CD4-positive, alpha-beta T cell treated with Interleukin-6 for 4 hours (primary cell): ENCODE results near the gene TLN1.

Source experiments
- DNase-seq: peaks from one replicate; pipeline ENCODE4 v3.0.0-alpha.2; 2020; ENCODE audit warnings: mixed read lengths

TLN1 gene

GRCh38 chr9:35727676-35728040, 4.3 kb downstream of the TLN1 start:
- DNase-seq: no peak

- peak; percentile 52 for DNase-seq
Measured at GRCh38 chr9:35726931-35727330, 5.1 kb downstream of the TLN1 start.

GRCh38 chr9:35725362-35725761, 6.6 kb downstream of the TLN1 start:
- DNase-seq: no peak

GRCh38 chr9:35723908-35724307, 8.1 kb downstream of the TLN1 start:
- no peak for DNase-seq

GRCh38 chr9:35723426-35723825, 8.6 kb downstream of the TLN1 start:
- DNase-seq: no peak

- no peak for DNase-seq
Measured at GRCh38 chr9:35719546-35719945, 12.4 kb downstream of the TLN1 start.

- DNase-seq: no peak
Measured at GRCh38 chr9:35718721-35719511, 13.1 kb downstream of the TLN1 start.

- no peak for DNase-seq
Measured at GRCh38 chr9:35717132-35717870, 14.7 kb downstream of the TLN1 start.

GRCh38 chr9:35716230-35716629, 15.8 kb downstream of the TLN1 start:
- no peak for DNase-seq

GRCh38 chr9:35714579-35715252, 17.3 kb downstream of the TLN1 start:
- DNase-seq: no peak

GRCh38 chr9:35714123-35714522, 17.9 kb downstream of the TLN1 start:
- DNase-seq: no peak

- no peak for DNase-seq
Measured at GRCh38 chr9:35713578-35713977, 18.4 kb downstream of the TLN1 start.

GRCh38 chr9:35712762-35713400, 19.1 kb downstream of the TLN1 start:
- no peak for DNase-seq

- DNase-seq: no peak
Measured at GRCh38 chr9:35711501-35712428, 20.2 kb downstream of the TLN1 start.

GRCh38 chr9:35710818-35711500, 21.0 kb downstream of the TLN1 start:
- no peak for DNase-seq

GRCh38 chr9:35708146-35708545, 23.8 kb downstream of the TLN1 start:
- no peak for DNase-seq

GRCh38 chr9:35706951-35707350, 25.0 kb downstream of the TLN1 start:
- DNase-seq: no peak

GRCh38 chr9:35705836-35706430, 26.1 kb downstream of the TLN1 start:
- DNase-seq: no peak

- DNase-seq: no peak
Measured at GRCh38 chr9:35705372-35705771, 26.6 kb downstream of the TLN1 start.

- DNase-seq: no peak
Measured at GRCh38 chr9:35703906-35704672, 27.9 kb downstream of the TLN1 start.
